Karpas-422 (cell line): ENCODE results near the gene CTBP2. TPM values are rescaled to one million over a fixed set of nuclear protein-coding genes. Genes with fewer than 3 reads are reported as not detected.

Experiments
- DNase-seq: peaks from one replicate; pipeline ENCODE4 v3.0.0-alpha.2; 2015
- H2AFZ ChIP-seq: fragments of 200-600 bp; sonication (generic); 2 replicates; pipeline ENCODE4 v1.6.1; 2014; ENCODE audit warnings: antibody characterized with exemption, low read length, mixed read lengths
- H3K27ac ChIP-seq: fragments of 200-600 bp; sonication (generic); 2 replicates; pipeline ENCODE4 v1.5.1; 2014; ENCODE audit warnings: mild to moderate bottlenecking, low read length, moderate library complexity
- H3K27me3 ChIP-seq: fragments of 200-600 bp; sonication (generic); 2 replicates; pipeline ENCODE4 v1.6.1; 2014; ENCODE audit warnings: low read length, mixed read lengths
- H3K36me3 ChIP-seq: fragments of 200-600 bp; sonication (generic); 2 replicates; pipeline ENCODE4 v1.6.1; 2014; ENCODE audit warnings: low read length, mixed read lengths; ENCODE audit not compliant: insufficient read depth
- H3K4me1 ChIP-seq: fragments of 200-600 bp; sonication (generic); 2 replicates; pipeline ENCODE4 v1.6.1; 2014; ENCODE audit warnings: mild to moderate bottlenecking, low read length, mixed read lengths
- H3K4me2 ChIP-seq: fragments of 200-600 bp; sonication (generic); 2 replicates; pipeline ENCODE4 v1.6.1; 2014; ENCODE audit warnings: low read length, low read depth, mild to moderate bottlenecking; ENCODE audit not compliant: poor library complexity, severe bottlenecking
- H3K4me3 ChIP-seq: fragments of 200-600 bp; sonication (generic); 2 replicates; pipeline ENCODE4 v1.5.1; 2014; ENCODE audit warnings: mild to moderate bottlenecking, antibody characterized with exemption, low read length, mixed read lengths
- H3K79me2 ChIP-seq: fragments of 200-600 bp; sonication (generic); 2 replicates; pipeline ENCODE4 v1.6.1; 2014; ENCODE audit warnings: mild to moderate bottlenecking, low read length, mixed read lengths
- H3K9ac ChIP-seq: fragments of 200-600 bp; sonication (generic); 2 replicates; pipeline ENCODE4 v1.6.0; 2014; ENCODE audit warnings: low read length
- H3K9me2 ChIP-seq: fragments of 200-600 bp; sonication (generic), shearing (Covaris generic); replicated peaks from 2 replicates; pipeline ENCODE4 v1.6.0; 2014; ENCODE audit warnings: mild to moderate bottlenecking, low read length, moderate library complexity; ENCODE audit not compliant: insufficient read depth
- H3K9me3 ChIP-seq: fragments of 300-700, 200-600 bp; sonication (generic); 2 replicates; pipeline ENCODE4 v1.6.1; 2014; ENCODE audit warnings: low read length, mixed read lengths
- H4K20me1 ChIP-seq: fragments of 200-600 bp; sonication (generic); 2 replicates; pipeline ENCODE4 v1.6.1; 2014; ENCODE audit warnings: mild to moderate bottlenecking, antibody characterized with exemption, low read length, low read depth; ENCODE audit not compliant: insufficient read depth
- small RNA-seq: library from RNA; depleted of rRNA; stranded (forward); fragments of <200 nt; gene quantifications from one replicate; pipeline ENCODE3, GENCODE V24; 2014
- total RNA-seq: library from RNA; depleted of rRNA; stranded (reverse); fragments of >200 nt; shearing (Covaris generic); gene quantifications from 2 replicates; pipeline ENCODE4 v1.2.3, GENCODE V29; 2014; ENCODE audit warnings: low replicate concordance; rRNA removed

The CTBP2 gene
- total RNA-seq, 1 experiment from 2014 or later = 0.15 TPM

GRCh38 chr10:124935946-124936345 is 224.4 kb downstream of the CTBP2 start:
- H4K20me1 ChIP-seq = peaks cover 10% of the 10 kb centered on the region; the same call in 1 of the 2 replicates
- H3K9me3 ChIP-seq = no peaks in the 10 kb centered on the region
- 0 out of 2 replicates have a peak, but pooled peaks cover 6% of the 10 kb centered on the region for H3K36me3 ChIP-seq

More at GRCh38 chr10:124935946-124936345, 224.4 kb downstream of the CTBP2 start:
- Histone ChIP-seq H3K9ac (no peak overlapping the region), H3K79me2 (peaks cover 99% of the 10 kb centered on the region), H3K4me1 (peaks cover 2% of the 10 kb centered on the region; the same call in 1 of the 2 replicates), H3K27ac (no peak overlapping the region), H3K9me2 (no peaks in the 10 kb centered on the region), H2AFZ (no peak overlapping the region), H3K4me2 (no peak overlapping the region), H3K27me3 (no peaks in the 10 kb centered on the region), H3K4me3 (no peak overlapping the region)
- DNase-seq = no peak

Small RNA genes within 50 kb of the gene (small RNA-seq; reads per million reads assigned to genes)
- gene MIR4296 (not detected), gene MRPS21P6 (not detected)

Other genes with a start within 250 kb of the CTBP2 start
- gene ZRANB1, start 218.4 kb downstream of the CTBP2 start, total RNA-seq = 12.3 and 13.1 TPM in 2 replicates